ENCODE results near the gene CDK3.

CDK3 gene

GRCh38 chr17:75975757-75976174 is 24.9 kb upstream of the CDK3 start:
- H3K27ac ChIP-seq (ENCODE audit: low read depth, low read length): no peak overlapping the region
- H3K36me3 ChIP-seq (ENCODE audit: control insufficient read depth in 1 of 2, insufficient read depth in 2 of 2, low read length in 2 of 2): peaks cover 13 to 21% of the 10 kb centered on the region in 2 donors
- no peaks in the 10 kb centered on the region for H3K27me3 ChIP-seq (ENCODE audit: control insufficient read depth in 1 of 2, insufficient read depth in 2 of 2, low read length in 2 of 2)
- no peaks in the 10 kb centered on the region for H3K9me3 ChIP-seq (ENCODE audit: control insufficient read depth in 1 of 2, low read length in 2 of 2)
- peaks cover 8 to 11% of the 10 kb centered on the region in 2 donors for H3K4me1 ChIP-seq (ENCODE audit: control insufficient read depth in 1 of 2, insufficient read depth in 2 of 2, low read length in 2 of 2)
- peak overlapping the region; percentile 14 to 26 for H3K4me3 ChIP-seq (ENCODE audit: low read depth in 1 of 2, low read length in 2 of 2)
- peak overlapping the region; percentile 36 to 52 for H3K9ac ChIP-seq (ENCODE audit: low read depth in 1 of 2, low read length in 2 of 2)

- H3K4me1 ChIP-seq (ENCODE audit: control insufficient read depth in 1 of 2, insufficient read depth in 2 of 2, low read length in 2 of 2): peaks cover 11 to 13% of the 10 kb centered on the region in 2 donors
- H3K27ac ChIP-seq (ENCODE audit: low read depth, low read length): peak overlapping the region; percentile 74
- H3K9ac ChIP-seq (ENCODE audit: low read depth in 1 of 2, low read length in 2 of 2): peak overlapping the region in 1 of 2 donors; percentile 52
- peak overlapping the region; percentile 47 to 65 for H3K4me3 ChIP-seq (ENCODE audit: low read depth in 1 of 2, low read length in 2 of 2)
- no peaks in the 10 kb centered on the region for H3K27me3 ChIP-seq (ENCODE audit: control insufficient read depth in 1 of 2, insufficient read depth in 2 of 2, low read length in 2 of 2)
- no peaks in the 10 kb centered on the region for H3K9me3 ChIP-seq (ENCODE audit: control insufficient read depth in 1 of 2, low read length in 2 of 2)
- peaks cover 13 to 21% of the 10 kb centered on the region in 2 donors for H3K36me3 ChIP-seq (ENCODE audit: control insufficient read depth in 1 of 2, insufficient read depth in 2 of 2, low read length in 2 of 2)
These were observed 24.3 kb upstream of the CDK3 start for GRCh38 chr17:75976175-75976848.

DNA sequence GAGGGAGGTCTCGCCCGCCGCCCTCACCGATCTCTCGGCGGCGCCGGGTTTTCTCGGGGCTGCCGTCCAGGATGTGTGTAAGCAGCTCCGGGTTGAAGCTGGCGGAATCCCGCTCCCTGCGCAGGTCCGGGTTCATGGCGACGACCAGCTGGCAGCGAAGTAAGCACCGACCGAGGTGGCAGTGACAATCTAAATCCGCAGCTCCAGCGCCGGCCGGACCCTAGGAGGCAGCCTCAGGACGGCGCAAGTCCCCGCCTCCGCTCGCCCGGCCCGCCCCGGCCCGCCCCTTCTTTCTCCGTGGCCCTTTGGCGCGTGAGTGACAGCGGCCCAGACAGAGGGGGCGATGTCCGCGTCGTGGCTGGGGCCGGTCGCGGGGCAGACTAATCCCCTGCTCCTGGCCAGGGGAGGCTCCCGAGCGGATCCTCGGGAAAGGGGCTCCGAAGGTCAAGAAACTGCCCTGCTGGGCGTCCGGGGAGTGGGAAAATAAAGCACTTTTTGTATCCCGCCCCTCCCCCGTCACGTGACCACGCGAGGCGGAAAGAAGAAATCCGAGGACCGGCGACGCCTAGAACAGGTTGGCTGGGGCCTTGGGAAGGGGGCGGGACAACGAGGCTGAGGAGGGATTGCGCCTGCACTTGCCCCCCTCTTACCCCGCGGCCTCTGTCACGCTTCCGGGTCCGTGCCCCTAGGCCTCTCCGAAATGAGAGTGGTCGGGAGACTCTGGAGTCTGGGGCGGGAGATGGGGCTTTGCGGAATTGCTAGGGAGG is 21.5 kb upstream of the CDK3 start, which contains the start of the genes ACOX1 and TEN1:
ACOX1 (minus strand) TSS at position 229 of the 767 bp plus-strand sequence; CDS start at position 136, 93 bp downstream.
TEN1 (plus strand) TSS at position 303 of the 767 bp plus-strand sequence. CDS start 6,953 bp downstream, outside the sequence.
- peaks cover 19 to 21% of the 10 kb centered on the region in 2 donors for H3K4me1 ChIP-seq (ENCODE audit: control insufficient read depth in 1 of 2, insufficient read depth in 2 of 2, low read length in 2 of 2)
- H3K27me3 ChIP-seq (ENCODE audit: control insufficient read depth in 1 of 2, insufficient read depth in 2 of 2, low read length in 2 of 2): no peaks in the 10 kb centered on the region
- peaks cover 3 to 5% of the 10 kb centered on the region in 2 donors for H3K36me3 ChIP-seq (ENCODE audit: control insufficient read depth in 1 of 2, insufficient read depth in 2 of 2, low read length in 2 of 2)
- peak within 1 kb of the TSS; percentile 97 to 99 for H3K9ac ChIP-seq (ENCODE audit: low read depth in 1 of 2, low read length in 2 of 2)
- peak within 1 kb of the TSS; percentile 98 for H3K27ac ChIP-seq (ENCODE audit: low read depth, low read length)
- H3K4me3 ChIP-seq (ENCODE audit: low read depth in 1 of 2, low read length in 2 of 2): peak within 1 kb of the TSS; percentile 77 to 83
- no peaks in the 10 kb centered on the region for H3K9me3 ChIP-seq (ENCODE audit: control insufficient read depth in 1 of 2, low read length in 2 of 2)

- no peaks in the 10 kb centered on the region for H3K36me3 ChIP-seq (ENCODE audit: control insufficient read depth in 1 of 2, insufficient read depth in 2 of 2, low read length in 2 of 2)
- H3K4me3 ChIP-seq (ENCODE audit: low read depth in 1 of 2, low read length in 2 of 2): peak overlapping the region; percentile 77 to 83
- H3K9ac ChIP-seq (ENCODE audit: low read depth in 1 of 2, low read length in 2 of 2): peak overlapping the region; percentile 97 to 99
- no peaks in the 10 kb centered on the region for H3K9me3 ChIP-seq (ENCODE audit: control insufficient read depth in 1 of 2, low read length in 2 of 2)
- H3K4me1 ChIP-seq (ENCODE audit: control insufficient read depth in 1 of 2, insufficient read depth in 2 of 2, low read length in 2 of 2): peaks cover 17 to 19% of the 10 kb centered on the region in 2 donors
- peak overlapping the region; percentile 98 for H3K27ac ChIP-seq (ENCODE audit: low read depth, low read length)
- no peaks in the 10 kb centered on the region for H3K27me3 ChIP-seq (ENCODE audit: control insufficient read depth in 1 of 2, insufficient read depth in 2 of 2, low read length in 2 of 2)
These were observed 20.9 kb upstream of the CDK3 start for GRCh38 chr17:75979705-75980187.

DNA sequence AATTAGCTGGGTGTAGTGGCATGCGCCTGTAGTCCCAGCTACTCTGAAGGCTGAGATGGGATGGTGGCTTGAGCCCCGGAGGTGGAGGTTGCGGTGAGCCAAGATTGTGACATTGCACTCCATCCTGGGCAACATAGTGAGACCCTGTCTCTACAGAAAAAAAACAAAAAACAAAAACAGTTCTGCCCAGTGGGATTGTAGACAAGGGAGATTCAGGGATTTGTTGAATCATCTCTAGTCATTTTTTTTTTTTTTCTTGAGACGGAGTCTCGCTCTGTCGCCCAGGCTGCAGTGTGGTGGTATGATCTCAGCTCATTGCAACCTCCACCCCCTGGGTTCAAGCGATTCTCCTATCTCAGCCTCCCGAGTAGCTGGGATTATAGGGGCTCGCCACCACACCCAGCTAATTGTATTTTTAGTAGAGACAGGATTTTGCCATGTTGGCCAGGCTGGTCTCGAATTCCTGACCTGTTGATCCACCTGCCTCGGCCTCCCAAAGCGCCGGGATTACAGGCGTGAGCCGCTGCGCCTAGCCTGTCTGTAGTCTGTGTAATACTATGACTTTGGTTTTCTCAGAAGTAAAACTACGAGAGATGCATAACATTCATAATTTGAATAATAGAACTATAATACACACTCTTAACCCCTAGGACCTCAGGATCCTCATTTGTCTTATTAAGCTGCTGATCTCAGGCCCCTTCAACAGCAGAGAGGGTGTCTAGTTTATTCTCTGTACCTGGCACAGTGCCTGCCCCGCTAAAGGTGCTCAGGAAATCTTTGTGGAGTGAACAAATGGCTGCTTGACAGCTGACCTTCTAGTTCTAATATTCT is 20.3 kb upstream of the CDK3 start:
- peak overlapping the region; percentile 77 to 83 for H3K4me3 ChIP-seq (ENCODE audit: low read depth in 1 of 2, low read length in 2 of 2)
- no peaks in the 10 kb centered on the region for H3K27me3 ChIP-seq (ENCODE audit: control insufficient read depth in 1 of 2, insufficient read depth in 2 of 2, low read length in 2 of 2)
- H3K4me1 ChIP-seq (ENCODE audit: control insufficient read depth in 1 of 2, insufficient read depth in 2 of 2, low read length in 2 of 2): peaks cover 17 to 19% of the 10 kb centered on the region in 2 donors

DNA sequence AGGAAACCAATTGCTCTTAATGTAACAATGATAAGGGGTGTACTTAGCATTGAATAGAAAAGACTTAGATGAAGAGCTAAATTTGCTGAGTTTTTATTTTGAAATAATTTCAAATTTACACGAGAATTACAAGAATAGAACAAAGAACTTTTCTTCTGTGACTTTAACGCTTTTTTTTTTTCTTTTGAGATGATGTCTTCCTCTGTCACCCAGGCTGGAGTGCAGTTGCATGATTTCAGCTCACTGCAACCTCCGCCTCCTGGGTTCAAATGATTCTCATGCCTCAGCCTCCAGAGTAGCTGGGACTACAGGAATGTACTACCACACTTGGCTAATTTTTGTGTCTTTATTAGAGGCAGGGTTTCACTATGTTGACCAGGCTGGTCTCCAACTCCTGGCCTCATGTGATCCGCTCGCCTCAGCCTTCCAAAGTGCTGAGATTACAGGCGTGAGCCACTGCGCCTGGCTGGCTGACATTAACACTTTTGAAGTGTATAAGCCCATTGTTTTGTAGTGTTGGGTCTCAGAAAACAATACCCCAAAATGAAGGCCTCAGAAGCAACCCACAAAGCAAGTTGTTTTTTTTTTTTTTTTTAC is 19.5 kb upstream of the CDK3 start:
- no peaks in the 10 kb centered on the region for H3K27me3 ChIP-seq (ENCODE audit: control insufficient read depth in 1 of 2, insufficient read depth in 2 of 2, low read length in 2 of 2)
- H3K36me3 ChIP-seq (ENCODE audit: control insufficient read depth in 1 of 2, insufficient read depth in 2 of 2, low read length in 2 of 2): no peaks in the 10 kb centered on the region
- no peak overlapping the region for H3K27ac ChIP-seq (ENCODE audit: low read depth, low read length)
- no peaks in the 10 kb centered on the region for H3K9me3 ChIP-seq (ENCODE audit: control insufficient read depth in 1 of 2, low read length in 2 of 2)
- H3K9ac ChIP-seq (ENCODE audit: low read depth in 1 of 2, low read length in 2 of 2): no peak overlapping the region
- H3K4me1 ChIP-seq (ENCODE audit: control insufficient read depth in 1 of 2, insufficient read depth in 2 of 2, low read length in 2 of 2): peaks cover 17 to 19% of the 10 kb centered on the region in 2 donors
- no peak overlapping the region for H3K4me3 ChIP-seq (ENCODE audit: low read depth in 1 of 2, low read length in 2 of 2)

More for the DNA sequence above, 20.3 kb upstream of the CDK3 start:
- Histone ChIP-seq H3K27ac (ENCODE audit: low read depth, low read length) (peak overlapping the region; percentile 98), H3K36me3 (ENCODE audit: control insufficient read depth in 1 of 2, insufficient read depth in 2 of 2, low read length in 2 of 2) (no peaks in the 10 kb centered on the region), H3K9ac (ENCODE audit: low read depth in 1 of 2, low read length in 2 of 2) (peak overlapping the region; percentile 97 to 99), H3K9me3 (ENCODE audit: control insufficient read depth in 1 of 2, low read length in 2 of 2) (no peaks in the 10 kb centered on the region)

DNA sequence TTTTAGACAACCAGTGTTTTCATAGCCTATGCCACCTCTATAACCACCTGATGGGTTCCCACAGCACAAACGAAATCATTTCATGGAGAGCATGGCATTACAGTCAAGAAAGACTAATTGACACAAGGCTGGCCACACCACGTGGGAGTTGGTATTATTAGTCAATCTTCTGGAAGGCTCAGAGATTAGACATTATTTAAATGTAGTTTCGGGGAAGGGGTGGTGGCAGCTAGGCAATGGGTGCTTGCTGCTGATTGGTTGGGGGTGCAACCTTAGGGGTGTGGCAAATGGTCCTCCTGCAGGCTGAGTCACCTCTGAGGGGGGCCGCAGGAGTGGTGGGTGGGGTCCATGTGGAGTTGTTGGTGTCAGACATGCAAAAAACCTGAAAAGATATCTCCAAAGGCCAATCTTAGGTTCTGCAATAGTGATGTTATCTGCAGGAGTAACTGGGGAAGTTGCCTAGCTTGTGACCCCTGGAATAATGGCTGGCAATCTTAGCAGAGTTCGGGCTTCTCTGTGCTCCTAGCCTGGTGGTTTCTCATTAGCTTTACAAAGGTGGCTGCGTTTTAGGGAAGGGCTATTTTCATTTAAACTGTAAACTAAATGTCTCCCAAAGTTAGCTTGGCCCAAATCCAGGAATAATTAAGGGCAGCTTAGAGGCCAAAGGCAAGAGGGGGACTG is 17.0 kb upstream of the CDK3 start:
- H3K27ac ChIP-seq (ENCODE audit: low read depth, low read length): no peak overlapping the region
- peaks cover 15 to 17% of the 10 kb centered on the region in 2 donors for H3K4me1 ChIP-seq (ENCODE audit: control insufficient read depth in 1 of 2, insufficient read depth in 2 of 2, low read length in 2 of 2)
- no peaks in the 10 kb centered on the region for H3K9me3 ChIP-seq (ENCODE audit: control insufficient read depth in 1 of 2, low read length in 2 of 2)
- H3K36me3 ChIP-seq (ENCODE audit: control insufficient read depth in 1 of 2, insufficient read depth in 2 of 2, low read length in 2 of 2): no peaks in the 10 kb centered on the region
- no peaks in the 10 kb centered on the region for H3K27me3 ChIP-seq (ENCODE audit: control insufficient read depth in 1 of 2, insufficient read depth in 2 of 2, low read length in 2 of 2)
- no peak overlapping the region for H3K4me3 ChIP-seq (ENCODE audit: low read depth in 1 of 2, low read length in 2 of 2)
- H3K9ac ChIP-seq (ENCODE audit: low read depth in 1 of 2, low read length in 2 of 2): no peak overlapping the region

- no peak overlapping the region for H3K4me3 ChIP-seq (ENCODE audit: low read depth in 1 of 2, low read length in 2 of 2)
- peaks cover 10 to 11% of the 10 kb centered on the region in 2 donors for H3K4me1 ChIP-seq (ENCODE audit: control insufficient read depth in 1 of 2, insufficient read depth in 2 of 2, low read length in 2 of 2)
- H3K27me3 ChIP-seq (ENCODE audit: control insufficient read depth in 1 of 2, insufficient read depth in 2 of 2, low read length in 2 of 2): no peaks in the 10 kb centered on the region
- H3K27ac ChIP-seq (ENCODE audit: low read depth, low read length): no peak overlapping the region
- no peaks in the 10 kb centered on the region for H3K36me3 ChIP-seq (ENCODE audit: control insufficient read depth in 1 of 2, insufficient read depth in 2 of 2, low read length in 2 of 2)
- no peak overlapping the region for H3K9ac ChIP-seq (ENCODE audit: low read depth in 1 of 2, low read length in 2 of 2)
- no peaks in the 10 kb centered on the region for H3K9me3 ChIP-seq (ENCODE audit: control insufficient read depth in 1 of 2, low read length in 2 of 2)
These were observed 14.7 kb upstream of the CDK3 start for GRCh38 chr17:75985986-75986385.

GRCh38 chr17:75987041-75987440 is 13.6 kb upstream of the CDK3 start:
- no peak overlapping the region for H3K27ac ChIP-seq (ENCODE audit: low read depth, low read length)
- no peaks in the 10 kb centered on the region for H3K9me3 ChIP-seq (ENCODE audit: control insufficient read depth in 1 of 2, low read length in 2 of 2)
- no peak overlapping the region for H3K4me3 ChIP-seq (ENCODE audit: low read depth in 1 of 2, low read length in 2 of 2)
- H3K9ac ChIP-seq (ENCODE audit: low read depth in 1 of 2, low read length in 2 of 2): no peak overlapping the region
- peaks cover 10 to 11% of the 10 kb centered on the region in 2 donors for H3K4me1 ChIP-seq (ENCODE audit: control insufficient read depth in 1 of 2, insufficient read depth in 2 of 2, low read length in 2 of 2)
- H3K36me3 ChIP-seq (ENCODE audit: control insufficient read depth in 1 of 2, insufficient read depth in 2 of 2, low read length in 2 of 2): peaks cover 0 to 7% of the 10 kb centered on the region in 2 donors
- H3K27me3 ChIP-seq (ENCODE audit: control insufficient read depth in 1 of 2, insufficient read depth in 2 of 2, low read length in 2 of 2): no peaks in the 10 kb centered on the region

Data from duodenal mucosa (tissue), 2 donors.